Muscle of arm (tissue), 12 donors: ENCODE data around the gene CCND2. TPM values are rescaled to one million over a fixed set of nuclear protein-coding genes. Genes with fewer than 3 reads are reported as not detected.

Source experiments
- DNase-seq: peaks from one replicate; pipeline ENCODE4 v3.0.0-alpha.2; 2013
- polyA plus RNA-seq, 12 donors: library from polyadenylated mRNA; unstranded; fragments of 120-200 nt; gene quantifications; one replicate each; pipeline ENCODE4 v1.2.1, GENCODE V29; 2013; ENCODE audit not compliant: insufficient read length in 12 of 12

CCND2 gene
- polyA plus RNA-seq, 12 donors, result 72.1 to 453 (median 104) TPM

GRCh38 chr12:4288296-4289131 lies 15.0 kb downstream of the CCND2 start:
- DNase-seq, result no peak

GRCh38 chr12:4289231-4289878 lies 15.8 kb downstream of the CCND2 start:
- no peak for DNase-seq

DNA sequence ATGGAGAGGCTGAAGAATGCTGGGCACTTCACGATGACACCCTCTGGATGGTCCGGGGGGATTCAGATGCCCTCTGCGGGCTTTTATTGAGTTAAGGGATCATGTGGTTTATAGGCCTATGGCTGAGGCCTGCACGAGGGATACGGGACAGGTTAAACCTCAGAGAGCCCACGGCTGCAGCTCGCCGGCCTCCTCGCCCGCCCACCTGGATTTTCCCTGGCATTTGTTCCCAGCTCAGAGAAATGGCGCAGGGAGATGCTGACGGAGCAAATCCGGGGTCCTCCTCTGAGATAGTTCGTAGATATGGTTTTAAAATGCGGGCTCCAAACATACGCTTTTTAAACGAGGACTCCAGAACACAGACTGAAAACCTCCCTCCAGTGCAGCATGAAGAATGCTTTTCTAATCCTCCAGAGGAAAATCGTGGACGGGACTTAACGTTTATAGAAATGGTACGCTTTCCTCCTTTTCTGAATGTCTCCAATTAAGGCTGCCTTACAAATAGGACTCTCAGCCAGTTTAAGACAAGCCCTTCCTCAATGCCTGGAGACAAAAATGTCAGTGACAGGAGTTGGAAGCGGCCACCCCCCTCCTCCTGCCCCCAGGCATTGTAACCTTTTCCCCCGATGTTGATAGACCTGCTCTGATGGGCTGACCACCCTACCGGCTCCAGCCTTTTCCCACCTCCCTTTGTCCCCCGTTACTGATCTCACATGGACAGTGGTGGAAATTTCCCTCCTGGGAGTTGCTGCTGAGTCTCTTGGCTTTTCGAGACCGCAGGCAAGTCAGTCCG lies 16.6 kb downstream of the CCND2 start:
- DNase-seq, result no peak

DNA sequence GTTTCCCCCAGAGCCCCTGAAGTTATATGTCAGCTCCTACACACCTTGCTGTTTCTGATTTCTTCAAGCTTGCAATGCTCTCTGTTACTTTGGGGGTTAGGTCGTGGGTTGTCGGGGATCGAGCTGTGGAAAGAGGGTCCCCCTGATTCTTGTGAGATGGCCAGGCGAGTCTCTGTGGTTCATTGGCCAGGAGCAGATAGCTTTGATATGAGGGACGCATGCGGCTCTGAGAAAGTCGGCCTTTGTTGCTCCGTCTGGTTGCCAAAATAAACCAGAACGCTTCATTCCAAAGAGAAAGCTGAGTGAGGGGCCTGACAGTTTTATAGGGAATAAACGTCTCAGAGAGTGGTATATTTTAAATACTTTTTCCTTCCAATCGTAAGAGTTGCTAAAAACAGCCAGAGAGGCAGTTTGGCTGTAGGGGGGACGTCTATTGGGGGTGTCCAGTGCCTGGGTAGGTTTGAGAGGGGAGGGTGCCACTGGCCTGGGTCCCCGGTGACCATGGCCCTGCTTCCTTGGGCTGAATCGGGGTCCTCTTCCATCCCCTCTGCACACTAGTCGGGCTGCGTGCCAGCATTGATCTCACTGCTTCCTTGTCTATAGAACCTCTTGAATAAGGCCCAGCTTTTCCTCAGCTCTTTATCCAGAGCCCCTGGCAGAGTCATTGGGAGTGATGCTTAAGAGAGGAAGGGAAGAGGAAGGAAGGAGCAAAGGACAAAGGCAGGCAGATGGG lies 18.9 kb downstream of the CCND2 start:
- no peak for DNase-seq

GRCh38 chr12:4293299-4293965 lies 19.9 kb downstream of the CCND2 start:
- DNase-seq, result no peak

DNA sequence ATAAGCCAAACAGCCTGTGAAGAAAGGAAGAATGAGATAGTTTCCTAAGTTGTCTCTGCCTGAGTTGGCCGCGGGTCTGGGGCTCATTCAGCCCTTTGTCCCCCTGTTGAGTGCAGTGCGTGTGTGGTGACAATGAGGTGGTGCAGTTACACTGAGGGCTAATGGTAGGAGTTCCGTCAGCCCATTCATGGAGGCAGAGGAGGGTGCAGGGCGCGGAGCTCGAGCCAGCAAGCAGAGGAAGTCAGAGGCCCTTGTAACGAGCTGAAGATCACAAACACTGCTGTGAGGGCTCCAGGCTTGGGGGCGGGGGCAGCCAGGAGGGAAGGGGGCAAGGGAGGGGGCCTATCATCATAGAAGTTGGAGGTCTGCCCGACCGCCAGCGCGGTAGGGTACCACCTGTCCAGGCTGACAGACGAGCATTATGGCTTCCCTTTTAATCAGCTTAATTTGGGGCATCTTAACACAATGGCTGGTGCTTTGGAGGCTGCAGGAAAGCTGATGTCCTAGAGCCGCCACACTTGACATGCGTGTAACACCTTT lies 20.5 kb downstream of the CCND2 start:
- no peak for DNase-seq

GRCh38 chr12:4296751-4297150 lies 23.2 kb downstream of the CCND2 start:
- no peak for DNase-seq

DNA sequence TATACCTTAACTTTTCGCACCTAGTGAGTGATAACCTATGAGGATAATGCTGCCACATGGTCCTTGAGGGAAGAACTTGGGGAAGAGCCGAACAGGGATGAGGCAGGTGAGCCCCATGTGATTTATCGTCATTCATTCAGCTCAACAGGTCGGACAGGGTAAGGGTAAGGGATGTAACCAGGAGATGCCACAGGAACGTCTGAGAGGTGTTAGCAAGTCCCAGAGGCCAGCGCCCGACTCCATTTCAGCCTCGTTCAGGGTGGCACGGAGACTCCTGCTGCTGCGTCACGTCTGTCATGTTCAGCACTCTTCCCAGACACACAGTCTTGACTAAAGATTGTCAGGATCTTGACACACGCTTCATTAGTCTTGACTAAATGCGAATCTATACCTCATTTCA lies 24.1 kb downstream of the CCND2 start:
- DNase-seq, result no peak

GRCh38 chr12:4300883-4301282 lies 27.3 kb downstream of the CCND2 start:
- DNase-seq, result no peak

DNA sequence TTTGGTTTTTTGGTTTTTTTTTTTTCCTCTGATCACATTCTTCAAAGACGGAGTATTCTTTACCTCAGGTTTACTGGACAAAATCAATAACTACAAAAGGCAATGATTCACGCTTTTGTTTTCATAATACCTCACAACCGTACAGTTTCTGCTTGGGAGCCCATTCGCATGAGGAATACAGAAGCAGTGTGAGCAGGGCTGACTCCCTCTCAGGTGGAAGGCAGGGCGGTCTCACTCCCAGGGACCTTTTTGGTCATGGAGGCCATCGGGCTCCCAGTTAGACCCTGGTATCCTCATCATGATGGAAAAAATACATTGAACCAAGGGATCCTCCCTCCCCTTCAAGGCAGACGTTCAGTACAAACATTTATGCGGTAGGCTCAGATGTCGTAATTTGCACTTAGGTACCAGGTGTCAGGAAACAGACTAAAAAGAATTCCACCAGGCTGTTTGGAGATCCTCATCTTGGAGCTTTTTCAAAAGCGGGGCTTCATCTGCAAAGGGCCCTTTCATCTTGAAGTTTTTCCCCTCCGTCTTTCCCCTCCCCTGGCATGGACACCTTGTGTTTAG lies 28.5 kb downstream of the CCND2 start:
- DNase-seq, result no peak

DNA sequence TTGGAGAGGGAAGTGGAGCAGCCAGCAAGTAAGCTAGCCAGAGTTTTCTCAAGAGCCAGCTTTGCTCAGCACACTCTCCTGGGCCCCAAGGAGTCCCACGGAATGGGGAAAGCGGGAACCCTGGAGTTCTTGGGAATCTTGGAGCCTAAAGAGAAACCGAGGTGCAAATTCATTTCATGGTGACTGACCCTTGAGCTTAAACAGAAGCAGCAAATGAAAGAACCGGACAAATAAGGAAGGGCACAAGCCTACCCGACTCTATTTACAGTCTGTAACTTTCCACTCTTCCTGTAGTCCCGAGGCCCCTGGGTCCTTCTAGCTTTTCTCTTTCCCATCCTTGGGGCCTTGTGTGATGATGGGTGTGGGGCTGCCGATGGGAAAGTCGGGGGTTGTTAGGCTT lies 29.3 kb downstream of the CCND2 start:
- no peak for DNase-seq

- no peak for DNase-seq
These were observed 30.2 kb downstream of the CCND2 start for GRCh38 chr12:4303750-4304149.

DNA sequence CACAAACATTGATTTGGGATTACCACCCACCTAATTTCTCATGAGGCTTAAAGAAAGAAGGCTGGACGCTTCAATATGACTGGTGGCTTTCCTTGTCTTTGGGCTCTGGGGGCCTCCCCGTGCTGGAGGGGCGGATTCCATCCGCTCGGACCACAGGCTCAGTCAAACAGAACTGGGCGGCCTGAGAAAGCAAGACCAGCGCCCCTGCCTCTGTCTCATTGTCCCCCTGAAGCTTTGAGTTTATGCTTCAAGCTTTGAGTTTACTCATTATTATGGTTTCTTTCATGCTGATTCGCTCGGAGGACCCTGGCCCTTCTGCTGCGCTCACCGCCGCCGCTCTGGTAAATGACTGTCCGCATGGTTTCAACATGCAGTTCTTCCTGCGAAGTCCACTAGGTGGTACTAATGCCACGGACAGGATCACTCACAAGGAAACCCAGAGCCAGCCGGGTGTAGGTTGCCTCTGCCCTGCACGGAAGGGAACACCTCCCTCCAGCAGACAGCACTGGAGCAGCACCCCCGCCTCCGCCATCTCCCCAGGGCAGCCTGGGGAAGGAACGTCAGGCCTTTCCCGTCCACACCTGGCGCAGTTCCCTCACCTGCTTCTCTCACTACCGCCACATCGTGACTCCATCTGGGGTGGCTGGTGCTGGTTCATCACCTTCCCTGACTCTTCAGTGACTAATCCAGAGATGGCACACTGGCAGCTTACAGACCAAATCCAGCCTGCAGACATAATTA lies 34.2 kb downstream of the CCND2 start:
- peak; percentile 65 for DNase-seq

DNA sequence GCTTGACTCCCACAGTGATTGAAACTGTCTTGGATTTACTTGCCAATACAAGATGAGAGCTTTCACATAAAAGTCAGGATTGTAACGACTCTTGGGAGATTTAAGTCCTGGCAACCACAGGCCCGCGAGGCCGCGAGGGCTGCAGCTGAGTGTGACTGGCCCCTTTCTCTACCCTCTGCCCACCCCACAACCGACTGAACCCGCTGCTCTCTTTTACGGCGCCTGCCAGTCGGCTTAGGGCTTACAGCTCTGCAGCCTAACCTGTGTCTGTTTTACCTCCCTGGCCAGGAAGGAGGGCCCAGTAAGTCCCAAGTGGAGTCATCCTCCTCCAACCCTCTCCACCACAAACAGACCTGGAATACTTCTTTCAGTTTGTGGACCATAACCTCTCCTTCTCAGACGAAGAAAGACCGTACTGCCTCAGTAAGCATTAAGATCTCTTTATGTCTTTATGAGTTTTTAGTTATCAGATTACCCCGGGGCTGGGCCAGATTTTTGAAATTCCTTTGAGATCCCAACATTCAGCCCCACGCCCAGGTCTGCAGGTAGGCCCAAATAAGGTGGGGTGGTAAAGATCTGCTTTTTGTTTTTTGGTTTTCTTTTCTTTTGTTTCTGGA lies 34.9 kb downstream of the CCND2 start:
- DNase-seq, result no peak

DNA sequence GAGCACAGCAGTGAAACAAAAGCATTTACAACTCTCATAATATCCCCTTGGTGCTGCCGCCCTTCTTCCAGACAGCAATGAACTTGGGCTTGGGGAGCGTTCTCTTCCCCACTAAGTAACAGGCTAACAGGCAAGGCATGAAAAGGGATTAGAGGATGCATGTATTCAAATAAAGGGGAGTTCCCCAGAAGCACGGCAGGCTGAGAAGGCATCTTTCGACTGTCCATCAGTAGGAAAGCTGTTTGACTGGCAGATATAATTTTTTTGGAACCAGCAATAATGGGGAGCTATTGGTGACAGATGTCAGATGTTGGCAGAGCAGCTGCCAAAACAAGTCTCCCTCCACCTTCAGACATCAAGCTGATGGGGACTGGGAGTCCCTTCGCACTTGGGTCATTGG lies 38.2 kb downstream of the CCND2 start:
- DNase-seq, result no peak

GRCh38 chr12:4312251-4312650 lies 38.7 kb downstream of the CCND2 start:
- no peak for DNase-seq

DNA sequence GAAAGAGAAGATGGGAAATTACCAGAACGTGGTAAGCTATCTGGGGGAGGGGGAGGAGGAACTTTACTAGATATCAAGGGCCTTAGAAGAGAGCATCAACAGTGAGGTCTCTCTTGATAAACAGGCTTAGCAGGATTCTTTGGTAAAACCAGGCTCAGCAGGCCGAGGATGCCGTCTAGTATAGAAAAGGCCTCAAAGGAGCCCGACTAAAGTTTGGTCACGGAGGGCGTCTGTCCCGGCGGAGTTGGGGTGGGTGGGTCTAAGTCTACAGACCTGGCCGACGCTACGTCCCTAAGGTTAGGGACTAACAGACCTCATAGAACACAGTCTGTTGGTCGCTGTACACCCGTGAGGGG lies 46.9 kb downstream of the CCND2 start:
- no peak for DNase-seq

GRCh38 chr12:4320853-4321701 lies 47.5 kb downstream of the CCND2 start, which contains the start of gene TIGAR:
TSS of gene TIGAR (plus strand) at chr12:4321213. CDS start at chr12:4321272, 59 bp downstream.
- peak; percentile 91 for DNase-seq
